ENCODE measurements around the gene APRT.
A peak's percentile ranks its signal among the peaks of the same experiment; 100 is the strongest.

The APRT gene

DNA sequence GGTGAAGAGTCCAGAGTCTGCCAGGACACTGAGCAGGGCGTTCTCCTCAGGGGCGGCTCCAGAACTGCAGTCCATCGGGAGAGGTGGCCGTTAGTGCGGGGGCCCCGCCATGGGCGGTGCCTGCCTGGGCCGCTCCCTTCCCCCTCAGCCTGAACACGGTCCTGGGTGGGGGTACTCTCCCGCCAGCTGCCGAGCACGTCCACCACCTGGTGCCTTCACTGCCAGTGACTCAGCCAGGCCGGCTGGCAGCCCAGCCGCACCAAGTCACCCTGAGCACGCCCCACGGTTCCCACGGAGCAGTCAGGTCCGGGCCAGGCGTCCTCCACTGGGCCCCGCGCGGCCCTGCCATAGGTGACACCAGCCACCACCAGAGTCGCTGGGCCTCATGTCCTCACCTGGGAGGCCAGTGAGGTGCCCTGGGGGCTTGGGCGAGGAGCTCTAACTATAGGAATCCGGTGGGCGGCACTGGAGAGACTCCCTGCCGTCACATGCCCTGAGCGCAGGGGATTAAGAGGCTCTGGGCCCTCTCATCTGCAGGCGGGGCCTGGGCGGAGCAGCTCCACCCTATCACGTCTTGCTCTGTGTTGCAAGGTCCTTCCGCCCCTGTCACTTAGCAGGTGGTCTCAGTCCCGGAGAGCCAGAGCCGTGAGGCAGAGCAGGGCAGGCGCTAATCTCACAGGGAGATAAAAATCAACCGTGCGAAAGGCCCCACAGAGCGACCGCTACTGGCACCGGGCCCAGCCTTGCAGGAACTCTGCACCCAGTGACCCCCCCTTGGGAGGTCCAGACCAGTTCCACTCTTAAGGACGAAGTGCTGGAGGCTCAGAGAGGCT lies 41.1 kb downstream of the APRT start:
- DNase-seq: peak; percentile 55

DNA sequence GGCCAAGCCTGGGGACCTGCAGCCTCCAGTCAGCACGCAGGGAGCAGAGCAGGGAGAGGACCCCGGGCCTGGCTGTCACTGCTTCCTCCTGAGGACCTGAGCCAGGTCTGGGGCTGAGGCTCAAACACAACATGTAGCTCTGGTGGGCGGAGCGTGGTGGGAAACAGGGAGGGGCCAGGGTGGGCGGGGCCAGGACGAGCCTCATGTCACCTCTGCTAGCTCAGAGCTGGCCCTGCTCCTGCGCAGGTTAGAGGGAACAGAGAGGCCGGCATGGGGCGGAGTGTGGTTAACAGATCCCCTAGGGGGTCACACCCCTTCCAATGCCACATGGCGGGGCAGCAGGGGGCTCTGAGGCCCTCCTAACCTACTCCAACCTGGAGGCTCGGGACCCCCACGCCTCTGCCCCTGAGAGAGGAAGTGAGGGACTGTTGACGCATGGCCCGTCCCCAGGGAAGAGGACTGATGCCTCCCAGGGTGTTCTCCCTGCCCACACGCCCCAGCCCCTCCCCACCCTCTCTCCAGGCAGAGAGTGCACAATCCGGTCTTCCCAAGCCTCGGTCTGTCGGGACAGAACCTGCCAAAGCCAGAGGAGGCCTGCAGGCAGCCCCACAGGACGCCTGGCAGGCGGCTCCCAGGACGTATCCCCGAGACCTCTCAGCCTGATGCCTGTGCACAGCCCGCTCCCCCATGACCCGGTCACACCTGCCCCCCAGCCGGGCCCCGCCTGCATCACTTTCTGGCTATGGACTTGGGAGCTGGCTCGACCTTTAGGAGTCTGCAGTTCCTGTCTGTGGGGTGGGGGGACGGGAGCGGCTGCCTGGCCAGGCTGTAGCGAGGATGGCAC lies 41.9 kb downstream of the APRT start:
- DNase-seq: peak; percentile 50

DNA sequence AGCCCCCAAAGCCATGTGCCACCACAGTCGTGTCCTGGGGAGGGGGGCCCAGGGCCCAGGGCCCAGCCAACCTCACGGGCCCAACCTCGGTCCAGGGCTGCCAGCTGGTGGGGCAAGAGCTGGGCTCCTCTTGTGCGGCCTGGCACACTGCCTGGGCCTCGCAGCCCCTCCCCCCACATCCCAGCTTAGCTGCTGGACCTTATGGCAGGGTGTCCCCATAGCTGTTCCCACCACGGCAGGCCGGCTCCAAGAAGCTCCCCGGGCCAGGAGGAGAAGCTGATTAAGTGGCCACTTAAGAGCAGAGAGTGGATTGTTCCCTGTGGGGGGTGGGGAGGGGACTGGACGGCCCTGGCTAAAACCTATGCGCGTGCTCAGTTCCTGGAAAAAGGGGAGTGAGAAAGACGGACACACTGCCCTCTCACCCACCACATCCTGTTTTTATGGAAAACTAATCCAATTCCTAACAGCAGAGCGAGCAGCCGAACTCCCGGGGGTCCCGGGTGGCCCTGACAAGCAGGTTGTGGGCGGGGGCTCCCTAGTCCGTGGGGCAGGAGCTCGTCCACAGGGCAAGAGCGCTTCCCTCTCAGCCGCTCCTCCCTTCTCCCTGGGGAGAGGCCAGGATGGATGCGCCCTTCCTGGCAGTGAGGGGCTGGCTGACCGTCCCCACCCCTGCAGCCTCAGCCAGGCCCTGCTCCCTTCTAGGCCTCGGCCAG lies 43.5 kb downstream of the APRT start:
- DNase-seq: no peak

DNA sequence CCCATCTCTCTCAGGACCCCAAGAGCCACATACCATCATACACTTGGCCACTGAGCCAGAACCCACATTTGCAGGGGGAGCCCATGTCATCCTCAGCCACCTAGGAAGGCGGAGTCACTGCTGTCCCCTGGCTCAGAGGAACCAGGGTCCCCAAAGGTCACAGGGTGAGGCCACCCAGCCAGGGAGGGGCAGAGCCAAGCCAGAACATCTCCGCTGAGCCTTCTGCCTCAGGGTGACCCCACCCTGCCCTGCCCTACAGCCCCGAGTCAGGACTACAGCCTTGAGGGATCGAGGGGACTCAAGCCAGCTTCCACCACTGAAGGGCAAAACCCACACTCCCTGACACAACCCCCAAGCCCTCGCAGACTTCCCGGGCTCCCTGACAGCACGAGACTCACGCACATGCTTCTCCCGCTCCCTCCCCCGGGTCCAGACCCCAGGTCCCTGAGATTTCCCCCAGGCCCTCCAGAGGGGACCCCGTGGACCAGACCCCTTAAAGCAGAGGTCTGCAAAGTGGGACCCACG lies 44.1 kb downstream of the APRT start:
- no peak for DNase-seq

DNA sequence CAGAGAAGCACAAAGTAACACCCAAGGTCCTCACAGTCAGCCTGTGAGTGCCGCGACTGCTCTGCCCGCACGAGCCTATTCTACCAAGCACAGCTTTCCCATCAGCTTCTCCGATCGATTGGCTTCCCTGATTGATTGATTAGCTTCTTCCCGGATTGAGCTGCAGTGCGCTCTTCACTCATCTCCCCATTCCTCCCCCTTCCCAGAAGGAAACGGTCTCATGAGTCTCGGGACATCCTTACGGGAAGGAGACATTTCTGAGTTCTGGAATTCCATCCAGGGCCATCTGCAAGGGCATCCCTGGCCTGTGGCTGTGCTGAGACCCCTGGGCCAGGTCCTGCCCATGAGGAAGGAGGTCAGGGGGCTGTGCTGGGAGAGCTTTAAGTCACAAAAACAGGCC lies 44.8 kb downstream of the APRT start:
- DNase-seq: no peak

DNA sequence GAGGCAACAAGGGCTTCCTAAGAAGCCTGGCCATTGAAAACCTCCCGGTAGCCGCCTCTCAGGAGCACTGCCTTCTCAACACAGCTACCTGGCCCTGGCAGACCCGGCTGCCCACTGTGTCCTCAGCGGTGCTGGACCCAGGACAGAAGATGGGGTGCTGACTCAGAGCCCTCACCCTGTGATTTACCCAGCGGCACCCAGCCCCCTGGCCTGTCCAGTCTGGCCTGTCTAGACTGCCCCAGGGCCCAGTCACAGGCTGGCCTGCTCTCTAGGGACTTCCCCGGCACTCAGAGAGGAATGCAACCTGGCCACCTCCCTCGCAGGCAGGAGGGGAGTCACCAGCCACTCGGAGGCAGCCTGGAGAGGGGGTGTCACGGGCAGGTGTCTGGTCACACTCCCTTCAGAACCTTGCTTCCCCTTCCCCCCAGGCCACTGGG lies 46.8 kb downstream of the APRT start:
- no peak for DNase-seq

DNA sequence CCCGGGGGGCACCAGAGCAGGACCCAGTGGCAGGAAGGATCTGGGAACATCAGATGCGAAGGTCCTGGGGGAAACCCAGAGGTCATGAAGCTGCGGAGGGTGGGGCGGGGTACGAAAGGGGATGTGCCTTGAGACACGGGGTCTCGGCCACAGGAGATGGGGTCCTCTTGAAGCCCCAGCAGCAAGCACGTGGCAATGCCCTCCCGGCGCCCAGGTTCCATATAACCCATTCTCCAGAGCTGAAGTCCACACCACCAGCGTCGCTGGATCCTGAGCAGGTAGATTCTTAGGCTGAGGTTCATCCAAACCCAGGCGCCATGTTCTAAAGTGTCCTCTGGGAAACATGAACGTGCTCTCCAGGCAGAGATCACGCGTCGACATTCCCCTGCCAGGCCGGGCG lies 47.6 kb downstream of the APRT start:
- no peak for DNase-seq

DNA sequence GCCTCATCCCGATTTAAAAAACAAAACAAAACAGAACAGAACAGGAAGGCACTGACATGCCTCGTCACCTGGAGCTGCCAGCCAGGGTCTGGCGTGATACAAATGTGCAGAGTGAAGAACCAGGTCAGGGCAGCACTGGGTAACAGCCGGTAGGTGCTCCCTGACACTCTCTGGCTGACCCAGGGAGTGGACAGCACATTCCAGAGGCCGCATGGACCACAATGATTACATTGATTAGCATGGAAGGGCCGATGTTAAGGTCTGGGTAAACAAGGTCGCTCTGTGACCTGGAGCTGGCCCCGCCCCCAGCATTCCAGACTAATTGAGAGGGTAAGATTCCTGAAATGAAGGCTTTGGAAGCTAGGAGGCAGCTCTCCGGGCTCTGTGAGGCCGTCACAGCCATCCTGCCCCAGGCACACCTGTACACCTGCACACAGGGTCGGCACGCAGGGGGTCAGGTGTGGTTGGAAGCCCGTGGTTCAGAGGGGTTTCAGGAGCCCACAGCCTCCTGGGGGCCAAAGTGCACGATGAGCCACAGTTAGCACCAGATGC lies 48.1 kb downstream of the APRT start:
- DNase-seq: no peak

DNA sequence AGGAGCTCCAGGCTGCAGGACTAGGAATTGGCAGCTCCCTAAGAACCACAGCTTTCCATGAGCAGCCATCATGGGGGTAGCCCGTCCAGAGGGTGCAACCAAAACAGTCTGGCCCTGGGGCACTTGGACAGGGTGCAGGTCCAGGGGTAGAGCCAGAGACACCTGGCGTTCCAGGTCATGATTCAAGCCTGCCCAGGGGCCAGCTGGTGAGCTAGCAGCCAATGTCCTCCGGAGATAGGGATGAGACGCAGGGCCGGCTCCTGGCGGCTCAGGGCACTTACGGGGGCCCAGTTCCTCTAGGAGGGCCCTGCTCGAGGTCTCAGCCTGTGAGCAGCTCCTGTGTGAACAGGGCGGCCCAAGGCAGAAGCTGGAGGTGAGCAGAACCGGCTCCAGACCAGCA lies 48.8 kb downstream of the APRT start:
- DNase-seq: no peak

DNA sequence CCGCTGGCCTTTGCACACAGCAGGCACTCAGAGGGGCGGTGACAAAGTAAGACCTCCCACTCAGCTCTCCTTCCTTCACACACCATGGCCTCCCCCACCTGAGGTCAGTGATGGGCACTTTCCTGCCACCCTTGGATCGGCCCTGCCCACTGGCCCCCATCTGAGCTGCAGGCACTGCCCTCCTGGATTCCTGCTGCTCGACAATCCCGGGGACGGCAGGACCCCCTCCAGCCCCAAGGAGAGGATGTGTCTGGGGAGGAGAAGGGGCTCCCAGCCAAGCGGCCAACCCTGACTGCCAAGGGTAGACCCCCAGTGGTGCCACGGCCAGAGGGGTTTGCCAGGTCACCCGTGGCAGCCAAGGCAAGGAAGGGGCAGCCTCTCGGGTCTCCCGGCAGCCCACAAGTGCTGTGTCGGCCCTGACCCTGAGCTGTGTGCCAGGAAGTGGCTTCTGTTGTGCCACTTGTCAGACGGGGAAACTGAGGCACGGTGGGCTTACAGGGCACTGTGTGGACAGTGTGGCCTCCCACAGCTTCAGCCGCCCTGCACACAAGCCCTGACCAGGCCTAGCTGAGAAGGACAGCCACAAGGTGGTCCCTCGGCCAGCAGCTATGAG lies 49.4 kb downstream of the APRT start:
- no peak for DNase-seq

DNA sequence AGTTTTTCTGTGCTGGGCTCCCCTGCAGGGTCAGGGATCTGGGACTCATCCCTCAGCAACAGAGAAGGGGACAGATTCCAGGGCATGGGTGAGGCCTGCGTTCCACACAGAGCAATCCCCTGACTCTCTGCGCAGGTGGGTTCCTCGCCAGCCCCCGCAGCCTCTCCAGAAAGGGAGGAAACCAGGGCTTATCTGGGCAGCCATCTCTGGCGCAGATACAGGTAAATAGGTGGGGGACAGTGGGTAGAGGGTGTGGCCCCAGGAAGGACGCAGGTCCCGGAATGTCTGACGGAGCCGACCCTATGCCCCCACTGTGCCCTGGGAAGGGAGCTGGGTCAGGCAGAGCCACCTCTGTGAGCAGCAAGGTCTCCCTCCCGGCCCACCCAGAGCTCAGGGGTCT lies 49.9 kb downstream of the APRT start:
- DNase-seq: no peak

DNA sequence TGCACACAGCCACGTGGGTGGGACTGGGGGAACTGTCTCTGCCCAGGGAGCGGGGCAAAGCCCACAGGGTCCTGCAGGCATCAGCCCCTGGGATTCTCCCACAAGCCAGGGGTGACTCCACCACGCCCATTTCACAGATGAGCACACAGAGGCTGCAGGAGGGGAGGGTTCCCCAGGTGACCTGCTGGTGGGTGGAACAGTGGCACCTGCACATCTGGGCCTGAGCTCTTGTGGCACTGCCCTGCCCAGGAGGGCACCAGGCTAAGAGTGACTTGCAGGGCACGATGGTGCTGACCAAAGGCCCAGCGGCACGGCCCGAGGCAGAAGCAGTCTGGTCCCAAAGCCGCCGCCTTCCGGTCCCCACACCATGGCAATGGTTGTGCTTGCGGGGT lies 50.6 kb downstream of the APRT start:
- no peak for DNase-seq

DNA sequence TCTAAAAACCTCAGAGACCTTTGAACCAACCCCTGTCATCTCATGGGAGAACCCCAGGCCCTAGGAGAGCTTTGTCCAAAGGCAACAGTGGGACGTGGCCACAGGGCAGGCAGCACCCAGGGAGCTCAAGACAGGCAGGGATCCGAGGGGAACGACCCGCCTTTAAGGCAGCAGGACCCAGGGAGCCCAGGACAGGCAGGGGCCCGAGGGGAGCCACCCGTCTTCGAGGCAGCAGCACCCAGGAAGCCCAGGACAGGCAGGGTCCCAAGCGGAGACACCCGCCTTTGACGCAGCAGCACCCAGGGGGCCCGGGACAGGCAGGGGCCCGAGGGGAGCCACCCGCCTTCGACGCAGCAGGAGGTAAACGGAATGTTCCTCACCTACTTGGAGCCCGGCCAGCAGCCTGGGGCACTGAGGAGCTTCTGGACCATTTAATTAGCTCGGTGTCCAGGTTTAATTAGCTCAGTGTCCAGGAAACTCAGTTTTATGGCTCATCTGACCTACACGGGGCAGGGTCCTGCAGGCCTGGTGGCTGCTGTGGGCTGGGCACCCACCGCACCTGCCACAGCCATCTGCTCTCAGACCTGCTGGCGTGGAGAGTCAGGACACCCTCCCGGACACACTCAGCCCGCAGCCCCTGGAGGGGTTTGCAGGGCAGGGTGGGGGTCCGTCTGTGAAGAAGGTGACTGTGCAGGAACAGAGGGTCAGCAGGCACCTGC lies 51.1 kb downstream of the APRT start:
- no peak for DNase-seq

DNA sequence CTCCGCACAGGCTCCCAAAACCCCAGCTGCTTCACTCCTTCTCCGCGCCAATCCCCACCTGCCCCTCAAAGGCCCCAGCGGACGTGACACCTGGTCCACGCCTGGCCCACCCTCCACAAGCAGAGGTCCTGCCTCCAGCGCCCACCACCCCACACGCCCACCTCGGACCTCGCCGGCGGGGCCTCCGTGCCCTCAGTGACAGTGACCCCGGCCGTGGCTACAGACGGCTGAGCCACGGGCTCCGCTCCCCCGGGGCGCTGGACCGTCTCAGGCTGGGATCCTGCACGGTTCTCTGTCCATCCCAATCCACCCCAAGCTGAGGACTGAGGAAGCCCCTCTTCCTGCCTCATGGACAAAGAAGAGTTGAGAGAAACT lies 51.8 kb downstream of the APRT start:
- no peak for DNase-seq
